HFF-Myc (cell line): Measurements from ENCODE around the gene TMPRSS3.

ENCODE experiments used
- DNase-seq: peaks from one replicate; pipeline ENCODE4 v3.0.0-alpha.2; 2011; ENCODE audit warnings: low read depth; ENCODE audit errors: extremely low read depth
- H3K4me3 ChIP-seq: replicated peaks from 2 replicates; pipeline ENCODE4 v1.5.1; 2011; ENCODE audit warnings: low read depth, mild to moderate bottlenecking, control low read depth, low read length
- CTCF ChIP-seq: IDR thresholded peaks from 2 replicates; pipeline ENCODE4 v1.5.1; 2012; ENCODE audit warnings: mild to moderate bottlenecking, low read depth, low read length, control low read depth; ENCODE audit errors: missing control alignments

Gene TMPRSS3

GRCh38 chr21:42417533-42417932 lies 21.7 kb upstream of the TMPRSS3 start:
- no peak for DNase-seq
- H3K4me3 ChIP-seq = no peak overlapping the region
- no peak for TF ChIP-seq CTCF

- H3K4me3 ChIP-seq = no peak overlapping the region
- no peak for TF ChIP-seq CTCF
- DNase-seq = peak; percentile 27
Measured at GRCh38 chr21:42414928-42415769, 19.3 kb upstream of the TMPRSS3 start.

GRCh38 chr21:42414553-42414927 lies 18.7 kb upstream of the TMPRSS3 start:
- DNase-seq = no peak
- no peak for TF ChIP-seq CTCF
- no peak overlapping the region for H3K4me3 ChIP-seq

- TF ChIP-seq CTCF = no peak
- no peak overlapping the region for H3K4me3 ChIP-seq
- DNase-seq = no peak
Measured at GRCh38 chr21:42414066-42414465, 18.2 kb upstream of the TMPRSS3 start.

- no peak for DNase-seq
- H3K4me3 ChIP-seq = no peak overlapping the region
- TF ChIP-seq CTCF = no peak
Measured at GRCh38 chr21:42413500-42413899, 17.6 kb upstream of the TMPRSS3 start.

- H3K4me3 ChIP-seq = no peak overlapping the region
- DNase-seq = no peak
- no peak for TF ChIP-seq CTCF
Measured at GRCh38 chr21:42413093-42413492, 17.2 kb upstream of the TMPRSS3 start.

GRCh38 chr21:42412636-42412933 lies 16.7 kb upstream of the TMPRSS3 start:
- DNase-seq = no peak
- no peak for TF ChIP-seq CTCF

More at GRCh38 chr21:42412636-42412933, 16.7 kb upstream of the TMPRSS3 start:
- H3K4me3 ChIP-seq = no peak overlapping the region
